ENCODE data around the gene CITED1.

The CITED1 gene

DNA sequence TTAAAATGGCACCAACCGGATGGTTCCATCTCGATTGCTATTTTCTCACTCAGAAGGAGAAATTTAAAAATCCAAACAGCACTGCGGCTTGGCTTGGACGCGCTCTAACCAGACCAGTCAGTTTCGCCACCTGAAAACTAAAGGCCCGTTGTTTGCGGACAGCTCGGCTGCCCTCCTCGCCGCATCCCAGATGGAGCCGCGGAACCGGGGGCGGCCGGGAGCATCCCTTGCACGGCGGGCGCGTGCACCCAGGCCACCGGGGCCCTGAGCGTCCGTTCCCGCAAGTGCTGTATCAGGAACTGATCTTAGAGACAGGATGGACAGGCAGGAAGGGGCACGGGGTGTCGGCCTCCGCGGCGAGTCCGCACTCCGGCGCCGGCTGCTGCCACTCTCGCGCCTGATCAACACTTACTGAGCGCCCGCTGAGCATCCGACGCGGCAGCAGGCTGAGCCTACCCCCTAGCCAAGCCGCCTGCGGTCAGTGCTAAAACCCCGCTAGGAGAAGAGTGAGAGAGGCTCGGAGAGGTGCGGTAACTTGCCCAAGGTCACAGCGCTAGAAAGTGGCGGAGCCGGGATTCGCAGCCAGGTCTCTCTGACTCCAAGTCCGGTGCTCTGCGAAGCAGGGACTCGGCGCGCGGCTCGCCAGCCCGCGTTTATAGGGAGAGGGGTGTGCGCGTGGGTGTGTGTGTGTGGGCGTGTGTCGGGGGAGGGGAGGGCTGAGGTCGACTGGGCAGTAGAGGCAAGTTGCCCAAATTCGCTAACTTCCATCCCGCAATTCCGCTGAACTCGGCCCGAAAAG, at the start of gene CITED1:
Gene CITED1 (minus strand): TSS at position 629 of the 799 bp plus-strand sequence. CDS start 3,045 bp downstream, outside the sequence.
- Histone ChIP-seq H3K9me3 (ENCODE audit: control insufficient read depth, insufficient read depth, low read length) (no peaks in the 10 kb centered on the region), H3K9ac (ENCODE audit: low read depth, low read length) (no peak within 1 kb of the TSS), H3K4me1 (ENCODE audit: control insufficient read depth, insufficient read depth, low read length) (peaks cover 4% of the 10 kb centered on the region), H3K4me3 (ENCODE audit: low read depth, low read length) (peak within 1 kb of the TSS; percentile 48), H3K27me3 (ENCODE audit: control insufficient read depth, insufficient read depth, low read length) (peaks cover 89% of the 10 kb centered on the region), H3K36me3 (ENCODE audit: control insufficient read depth, insufficient read depth, low read length) (no peaks in the 10 kb centered on the region)

GRCh38 chrX:72352786-72353185, 47.1 kb upstream of the CITED1 start:
- Histone ChIP-seq H3K9ac (ENCODE audit: low read depth, low read length) (no peak overlapping the region), H3K27me3 (ENCODE audit: control insufficient read depth, insufficient read depth, low read length) (no peaks in the 10 kb centered on the region), H3K4me3 (ENCODE audit: low read depth, low read length) (no peak overlapping the region), H3K36me3 (ENCODE audit: control insufficient read depth, insufficient read depth, low read length) (peaks cover 3% of the 10 kb centered on the region), H3K4me1 (ENCODE audit: control insufficient read depth, insufficient read depth, low read length) (no peaks in the 10 kb centered on the region), H3K9me3 (ENCODE audit: control insufficient read depth, insufficient read depth, low read length) (peaks cover 4% of the 10 kb centered on the region)

GRCh38 chrX:72351606-72352334, 46.1 kb upstream of the CITED1 start:
- no peak overlapping the region for H3K9ac ChIP-seq (ENCODE audit: low read depth, low read length)
- H3K4me1 ChIP-seq (ENCODE audit: control insufficient read depth, insufficient read depth, low read length), result peaks cover 2% of the 10 kb centered on the region
- H3K9me3 ChIP-seq (ENCODE audit: control insufficient read depth, insufficient read depth, low read length), result peaks cover 4% of the 10 kb centered on the region
- no peak overlapping the region for H3K4me3 ChIP-seq (ENCODE audit: low read depth, low read length)
- H3K36me3 ChIP-seq (ENCODE audit: control insufficient read depth, insufficient read depth, low read length), result peaks cover 3% of the 10 kb centered on the region
- no peaks in the 10 kb centered on the region for H3K27me3 ChIP-seq (ENCODE audit: control insufficient read depth, insufficient read depth, low read length)

DNA sequence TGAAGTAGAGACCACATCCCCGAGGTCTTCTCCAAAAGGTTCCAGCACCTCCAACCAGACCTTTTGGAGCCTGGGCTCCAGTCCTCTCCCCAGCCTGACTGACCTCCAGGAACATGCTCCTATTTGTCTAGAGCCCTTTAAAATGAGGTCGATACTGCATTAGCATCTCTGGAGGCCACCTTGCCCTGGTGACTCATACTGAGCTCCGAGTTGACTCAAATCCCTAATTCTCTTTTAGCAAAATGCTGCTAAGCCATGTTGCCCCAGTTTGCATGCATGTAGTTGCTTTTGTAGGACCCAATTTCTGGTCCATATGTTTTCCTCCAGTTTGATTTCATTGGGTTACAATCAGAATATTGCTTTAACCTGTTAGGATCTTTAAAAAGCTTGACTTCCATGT, 43.5 kb upstream of the CITED1 start:
- Histone ChIP-seq H3K27me3 (ENCODE audit: control insufficient read depth, insufficient read depth, low read length) (no peaks in the 10 kb centered on the region), H3K9ac (ENCODE audit: low read depth, low read length) (no peak overlapping the region), H3K36me3 (ENCODE audit: control insufficient read depth, insufficient read depth, low read length) (peaks cover 3% of the 10 kb centered on the region), H3K4me1 (ENCODE audit: control insufficient read depth, insufficient read depth, low read length) (peaks cover 3% of the 10 kb centered on the region), H3K4me3 (ENCODE audit: low read depth, low read length) (no peak overlapping the region), H3K9me3 (ENCODE audit: control insufficient read depth, insufficient read depth, low read length) (peaks cover 4% of the 10 kb centered on the region)

DNA sequence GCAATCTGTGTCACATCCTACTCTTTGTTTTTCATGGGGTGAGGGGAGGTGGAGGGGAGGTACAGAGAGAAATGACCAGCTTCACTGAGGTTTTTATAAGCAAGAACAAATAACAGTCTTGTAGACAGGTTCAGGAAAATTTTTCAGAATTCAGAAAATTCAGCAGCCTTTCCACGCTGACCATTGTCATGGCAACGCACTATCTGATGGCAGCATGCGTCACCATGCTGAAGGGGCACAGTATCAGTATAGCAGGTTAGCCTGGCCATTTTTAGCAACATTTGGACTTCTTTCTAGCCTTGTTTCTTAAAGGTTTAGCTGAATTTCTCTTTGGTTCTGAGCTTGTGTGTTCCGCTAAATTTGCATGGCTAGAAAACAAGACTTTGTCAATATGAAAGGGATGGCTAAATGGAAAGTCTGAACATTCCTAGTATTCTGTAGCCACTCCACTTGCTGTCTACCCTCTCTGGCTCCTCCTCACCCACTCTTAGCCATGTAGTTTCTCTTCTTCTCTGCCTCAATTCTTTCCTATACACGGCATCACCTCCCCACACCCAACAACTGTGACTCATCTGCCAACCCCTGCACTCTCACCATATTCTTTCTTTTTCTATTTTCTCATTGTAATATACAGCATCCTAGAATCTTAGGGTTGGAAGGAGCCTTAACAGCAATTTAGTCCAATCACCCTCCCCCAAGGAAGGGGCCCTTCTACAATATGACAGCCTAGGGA, 42.7 kb upstream of the CITED1 start:
- H3K27me3 ChIP-seq (ENCODE audit: control insufficient read depth, insufficient read depth, low read length), result no peaks in the 10 kb centered on the region
- peaks cover 3% of the 10 kb centered on the region for H3K4me1 ChIP-seq (ENCODE audit: control insufficient read depth, insufficient read depth, low read length)
- H3K4me3 ChIP-seq (ENCODE audit: low read depth, low read length), result no peak overlapping the region
- H3K9me3 ChIP-seq (ENCODE audit: control insufficient read depth, insufficient read depth, low read length), result peaks cover 4% of the 10 kb centered on the region
- H3K36me3 ChIP-seq (ENCODE audit: control insufficient read depth, insufficient read depth, low read length), result no peaks in the 10 kb centered on the region
- H3K9ac ChIP-seq (ENCODE audit: low read depth, low read length), result no peak overlapping the region

DNA sequence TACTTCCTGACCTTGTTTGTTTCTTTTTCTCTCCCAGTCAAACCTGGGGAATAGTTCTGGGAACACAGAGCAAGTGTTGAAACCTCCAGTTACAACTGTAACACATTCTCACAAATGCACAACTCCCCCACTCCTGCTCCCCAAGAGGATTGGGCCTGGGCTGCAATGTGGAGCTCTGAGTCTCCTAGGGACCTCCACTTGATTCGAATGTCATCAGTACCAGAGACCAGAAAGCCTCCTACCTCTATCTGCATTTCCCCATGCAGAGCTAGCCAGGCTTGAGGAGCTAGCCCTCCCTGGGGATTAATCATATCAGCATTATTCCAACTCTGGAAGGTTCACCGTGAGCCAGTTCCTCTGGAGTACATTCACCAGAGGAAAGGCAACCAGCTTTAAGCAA, 41.7 kb upstream of the CITED1 start:
- Histone ChIP-seq H3K4me1 (ENCODE audit: control insufficient read depth, insufficient read depth, low read length) (peaks cover 3% of the 10 kb centered on the region), H3K27me3 (ENCODE audit: control insufficient read depth, insufficient read depth, low read length) (no peaks in the 10 kb centered on the region), H3K9me3 (ENCODE audit: control insufficient read depth, insufficient read depth, low read length) (peaks cover 4% of the 10 kb centered on the region), H3K4me3 (ENCODE audit: low read depth, low read length) (no peak overlapping the region), H3K9ac (ENCODE audit: low read depth, low read length) (no peak overlapping the region), H3K36me3 (ENCODE audit: control insufficient read depth, insufficient read depth, low read length) (no peaks in the 10 kb centered on the region)

DNA sequence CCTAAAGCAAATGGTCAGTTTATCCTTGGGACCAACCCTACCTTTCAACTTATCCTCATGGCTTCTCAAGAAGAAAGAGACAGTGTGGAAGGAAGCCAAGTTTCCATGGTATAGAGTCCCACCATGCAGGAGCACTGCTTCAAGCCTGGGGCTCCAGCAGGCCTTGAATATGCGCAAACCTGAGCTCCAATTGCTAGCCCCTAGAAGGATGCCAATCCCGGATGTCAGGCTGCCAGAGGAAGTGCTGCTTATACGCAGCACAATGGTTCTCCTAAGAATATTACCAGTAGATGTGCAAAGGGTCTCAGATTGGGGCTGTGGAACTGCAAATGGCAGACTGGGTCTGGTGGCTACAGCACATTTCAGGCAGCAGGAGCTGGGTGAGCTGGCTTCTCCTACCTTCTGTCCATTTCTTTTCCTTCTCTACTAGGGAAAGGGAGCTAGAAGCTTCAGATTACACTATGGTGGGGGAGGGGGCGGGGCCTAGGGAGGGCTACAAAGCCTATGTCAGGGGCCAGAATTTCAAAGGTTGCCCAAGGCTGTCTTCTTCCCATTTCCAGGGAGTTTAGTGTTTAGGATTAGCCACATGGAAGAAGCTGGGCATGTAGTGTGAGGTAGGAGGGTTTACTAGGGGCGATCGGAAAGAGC, 40.7 kb upstream of the CITED1 start:
- Histone ChIP-seq H3K27me3 (ENCODE audit: control insufficient read depth, insufficient read depth, low read length) (no peaks in the 10 kb centered on the region), H3K4me1 (ENCODE audit: control insufficient read depth, insufficient read depth, low read length) (peaks cover 3% of the 10 kb centered on the region), H3K36me3 (ENCODE audit: control insufficient read depth, insufficient read depth, low read length) (no peaks in the 10 kb centered on the region), H3K9ac (ENCODE audit: low read depth, low read length) (no peak overlapping the region), H3K9me3 (ENCODE audit: control insufficient read depth, insufficient read depth, low read length) (peaks cover 4% of the 10 kb centered on the region), H3K4me3 (ENCODE audit: low read depth, low read length) (no peak overlapping the region)

- no peak overlapping the region for H3K4me3 ChIP-seq (ENCODE audit: low read depth, low read length)
- H3K4me1 ChIP-seq (ENCODE audit: control insufficient read depth, insufficient read depth, low read length), result no peaks in the 10 kb centered on the region
- H3K27me3 ChIP-seq (ENCODE audit: control insufficient read depth, insufficient read depth, low read length), result no peaks in the 10 kb centered on the region
- H3K9ac ChIP-seq (ENCODE audit: low read depth, low read length), result no peak overlapping the region
- H3K36me3 ChIP-seq (ENCODE audit: control insufficient read depth, insufficient read depth, low read length), result no peaks in the 10 kb centered on the region
- H3K9me3 ChIP-seq (ENCODE audit: control insufficient read depth, insufficient read depth, low read length), result peaks cover 3% of the 10 kb centered on the region
Measured at GRCh38 chrX:72340626-72341025, 34.9 kb upstream of the CITED1 start.

DNA sequence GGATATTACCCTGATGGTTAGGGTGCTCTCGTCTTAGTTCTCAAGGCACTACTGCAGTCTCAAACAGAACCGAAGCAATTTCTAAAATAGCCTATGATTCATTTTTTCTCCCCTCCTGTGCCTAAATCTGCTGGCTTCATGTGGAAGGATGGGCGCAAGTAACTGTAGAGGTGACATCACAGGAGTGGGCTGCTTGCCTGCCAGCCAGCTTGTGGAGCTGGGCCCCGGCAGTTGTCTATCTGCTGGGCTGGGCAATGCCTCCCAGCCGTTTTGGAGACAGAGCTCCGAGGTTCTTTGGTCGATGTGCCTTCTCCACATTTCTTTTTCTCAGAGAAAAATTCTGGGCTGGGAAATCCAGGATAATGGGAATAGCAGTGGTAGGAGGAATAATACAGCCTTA, 34.3 kb upstream of the CITED1 start:
- H3K9me3 ChIP-seq (ENCODE audit: control insufficient read depth, insufficient read depth, low read length), result peaks cover 3% of the 10 kb centered on the region
- H3K27me3 ChIP-seq (ENCODE audit: control insufficient read depth, insufficient read depth, low read length), result no peaks in the 10 kb centered on the region
- no peaks in the 10 kb centered on the region for H3K36me3 ChIP-seq (ENCODE audit: control insufficient read depth, insufficient read depth, low read length)
- H3K4me3 ChIP-seq (ENCODE audit: low read depth, low read length), result no peak overlapping the region
- no peaks in the 10 kb centered on the region for H3K4me1 ChIP-seq (ENCODE audit: control insufficient read depth, insufficient read depth, low read length)
- no peak overlapping the region for H3K9ac ChIP-seq (ENCODE audit: low read depth, low read length)

GRCh38 chrX:72330131-72330530, 24.4 kb upstream of the CITED1 start:
- no peak overlapping the region for H3K9ac ChIP-seq (ENCODE audit: low read depth, low read length)
- no peaks in the 10 kb centered on the region for H3K4me1 ChIP-seq (ENCODE audit: control insufficient read depth, insufficient read depth, low read length)
- H3K4me3 ChIP-seq (ENCODE audit: low read depth, low read length), result no peak overlapping the region
- H3K9me3 ChIP-seq (ENCODE audit: control insufficient read depth, insufficient read depth, low read length), result no peaks in the 10 kb centered on the region
- H3K27me3 ChIP-seq (ENCODE audit: control insufficient read depth, insufficient read depth, low read length), result no peaks in the 10 kb centered on the region
- no peaks in the 10 kb centered on the region for H3K36me3 ChIP-seq (ENCODE audit: control insufficient read depth, insufficient read depth, low read length)

- Histone ChIP-seq H3K27me3 (ENCODE audit: control insufficient read depth, insufficient read depth, low read length) (no peaks in the 10 kb centered on the region), H3K9ac (ENCODE audit: low read depth, low read length) (no peak overlapping the region), H3K4me3 (ENCODE audit: low read depth, low read length) (no peak overlapping the region), H3K36me3 (ENCODE audit: control insufficient read depth, insufficient read depth, low read length) (no peaks in the 10 kb centered on the region), H3K4me1 (ENCODE audit: control insufficient read depth, insufficient read depth, low read length) (no peaks in the 10 kb centered on the region), H3K9me3 (ENCODE audit: control insufficient read depth, insufficient read depth, low read length) (no peaks in the 10 kb centered on the region)
Measured at GRCh38 chrX:72326605-72327300, 21.0 kb upstream of the CITED1 start.

Data from iPS-15b (cell line).